Hematopoietic multipotent progenitor cell treated with erythropoietin and hydrocortisone succinate and interleukin-3 and kit ligand, for 4 days (in vitro differentiated cells): ENCODE results near the gene GHRHR.

ENCODE experiments used
- DNase-seq: peaks from one replicate; pipeline ENCODE4 v3.0.0-alpha.2; 2015

GHRHR gene

GRCh38 chr7:30928254-30928872 is 35.4 kb upstream of the GHRHR start:
- DNase-seq, result no peak

- no peak for DNase-seq
Observed at GRCh38 chr7:30929686-30930085, 34.1 kb upstream of the GHRHR start.

DNA sequence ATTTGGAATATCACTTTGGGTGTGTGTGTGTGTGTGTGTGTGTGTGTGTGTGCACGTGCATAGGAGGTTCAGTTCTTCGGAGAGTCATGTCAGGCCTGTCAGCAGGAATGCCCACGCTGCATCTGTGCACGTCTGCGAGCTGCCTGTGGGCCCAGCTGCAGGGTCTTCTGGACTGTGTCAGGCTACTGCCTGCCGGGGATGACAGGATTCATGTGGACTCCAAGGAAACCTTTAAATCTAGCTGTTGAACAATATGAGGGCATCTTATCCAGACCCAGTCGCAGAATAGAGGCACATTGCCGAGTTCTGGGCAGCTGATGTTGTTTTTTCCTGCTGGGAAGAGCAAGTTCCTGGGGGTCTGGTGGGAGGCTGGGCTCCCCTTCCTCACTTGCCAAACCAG is 33.1 kb upstream of the GHRHR start:
- no peak for DNase-seq

GRCh38 chr7:30931161-30931928 is 32.4 kb upstream of the GHRHR start:
- DNase-seq, result no peak

GRCh38 chr7:30931929-30932540 is 31.7 kb upstream of the GHRHR start:
- no peak for DNase-seq

GRCh38 chr7:30932562-30932961 is 31.2 kb upstream of the GHRHR start:
- DNase-seq, result no peak

DNA sequence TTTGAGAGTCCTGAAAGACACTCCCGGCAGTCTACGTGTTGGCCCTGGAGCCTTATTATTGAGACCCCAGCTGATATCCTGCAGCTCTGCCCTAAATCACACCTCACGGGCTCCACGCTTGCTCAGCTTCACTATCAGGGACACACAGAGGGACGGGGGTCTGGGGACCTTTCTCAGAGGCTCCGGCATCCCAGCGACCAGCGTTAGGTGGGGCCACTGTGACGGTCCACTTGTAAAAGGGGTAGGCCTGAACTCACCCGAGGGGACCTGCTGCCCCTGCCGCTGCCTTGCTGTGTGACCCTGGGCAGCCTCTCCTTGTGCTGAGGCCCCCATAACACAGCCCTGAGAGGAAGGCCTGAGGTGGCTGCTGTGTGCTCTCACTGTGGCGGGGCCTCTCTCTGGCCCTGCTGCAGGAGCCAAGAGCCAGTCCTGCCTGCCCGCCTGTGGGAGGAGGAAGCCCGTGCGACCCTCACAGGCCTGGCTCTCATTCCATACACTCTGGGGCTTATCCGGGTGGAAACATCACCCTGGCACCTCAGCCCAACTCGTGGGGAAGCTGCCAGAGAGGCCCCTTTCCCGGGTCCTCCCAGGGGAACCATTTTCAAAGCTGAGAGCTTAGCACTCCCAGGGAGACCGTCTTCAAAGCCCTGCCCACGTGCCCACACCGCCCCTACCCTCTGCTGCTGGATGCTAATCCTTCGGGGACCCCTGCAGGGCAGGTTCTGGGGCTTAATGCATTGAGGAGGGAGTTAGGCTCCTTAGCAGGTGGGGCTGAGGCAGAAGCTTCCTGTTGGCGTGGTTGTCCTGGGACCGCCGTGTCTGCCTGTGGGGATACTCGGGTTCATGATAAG is 30.4 kb upstream of the GHRHR start:
- DNase-seq, result no peak

DNA sequence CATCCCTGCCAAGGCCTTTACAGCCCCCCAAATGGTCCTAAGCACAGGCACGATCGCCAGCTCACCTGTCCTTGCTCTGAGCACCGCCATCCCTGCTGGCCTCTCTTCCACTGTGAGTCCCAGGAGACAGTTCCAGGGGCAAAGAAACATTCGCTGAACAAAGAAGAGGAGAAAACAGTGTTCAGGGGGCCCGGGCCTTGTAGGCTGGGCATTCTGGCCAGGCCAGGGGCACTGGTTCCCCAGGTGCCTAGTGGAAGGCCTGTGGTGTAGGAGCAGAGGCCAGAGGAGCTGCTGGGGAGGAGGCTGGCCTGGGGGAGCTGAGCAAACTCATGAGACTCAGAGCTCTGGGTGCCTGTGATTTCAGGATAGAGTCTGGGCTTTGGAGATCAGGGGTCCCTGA is 29.5 kb upstream of the GHRHR start:
- no peak for DNase-seq

- DNase-seq, result no peak
Observed at GRCh38 chr7:30934732-30935568, 28.8 kb upstream of the GHRHR start.

DNA sequence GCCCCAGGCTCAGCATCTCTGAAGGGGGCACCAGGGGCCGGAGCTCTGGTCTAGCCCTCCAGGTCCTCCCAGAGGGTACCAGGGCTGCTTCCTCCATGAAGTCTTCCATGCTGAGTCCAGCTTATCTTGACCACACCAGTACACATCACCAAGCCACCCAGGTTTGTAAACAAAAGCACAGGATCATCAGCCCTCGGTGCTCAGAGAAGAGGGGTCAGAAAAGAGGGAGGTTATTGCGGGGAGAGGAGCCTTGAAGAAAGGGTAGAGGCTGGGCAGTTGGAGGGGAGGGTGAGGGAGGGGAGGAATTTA is 28.2 kb upstream of the GHRHR start:
- DNase-seq, result no peak

- no peak for DNase-seq
Observed at GRCh38 chr7:30936650-30937245, 27.0 kb upstream of the GHRHR start.

DNA sequence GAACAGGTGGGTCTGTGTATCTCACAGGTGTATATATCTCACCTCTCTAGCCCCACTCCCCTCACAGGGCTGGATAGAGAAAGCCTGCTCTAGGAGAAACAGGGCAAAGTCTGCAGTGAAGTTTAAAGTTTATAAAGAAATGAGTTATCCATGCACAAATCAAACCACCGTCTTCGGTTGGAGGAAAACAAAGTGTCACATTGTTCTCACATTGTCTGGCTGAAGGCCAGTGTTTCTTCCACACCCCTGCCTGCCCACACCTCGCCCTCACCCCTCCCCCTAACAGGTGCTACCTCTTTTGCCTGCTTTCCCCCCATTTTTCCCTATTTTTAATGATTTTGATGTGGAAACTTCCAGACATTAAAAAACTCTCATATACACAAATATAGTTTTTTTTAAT is 26.3 kb upstream of the GHRHR start:
- no peak for DNase-seq

DNA sequence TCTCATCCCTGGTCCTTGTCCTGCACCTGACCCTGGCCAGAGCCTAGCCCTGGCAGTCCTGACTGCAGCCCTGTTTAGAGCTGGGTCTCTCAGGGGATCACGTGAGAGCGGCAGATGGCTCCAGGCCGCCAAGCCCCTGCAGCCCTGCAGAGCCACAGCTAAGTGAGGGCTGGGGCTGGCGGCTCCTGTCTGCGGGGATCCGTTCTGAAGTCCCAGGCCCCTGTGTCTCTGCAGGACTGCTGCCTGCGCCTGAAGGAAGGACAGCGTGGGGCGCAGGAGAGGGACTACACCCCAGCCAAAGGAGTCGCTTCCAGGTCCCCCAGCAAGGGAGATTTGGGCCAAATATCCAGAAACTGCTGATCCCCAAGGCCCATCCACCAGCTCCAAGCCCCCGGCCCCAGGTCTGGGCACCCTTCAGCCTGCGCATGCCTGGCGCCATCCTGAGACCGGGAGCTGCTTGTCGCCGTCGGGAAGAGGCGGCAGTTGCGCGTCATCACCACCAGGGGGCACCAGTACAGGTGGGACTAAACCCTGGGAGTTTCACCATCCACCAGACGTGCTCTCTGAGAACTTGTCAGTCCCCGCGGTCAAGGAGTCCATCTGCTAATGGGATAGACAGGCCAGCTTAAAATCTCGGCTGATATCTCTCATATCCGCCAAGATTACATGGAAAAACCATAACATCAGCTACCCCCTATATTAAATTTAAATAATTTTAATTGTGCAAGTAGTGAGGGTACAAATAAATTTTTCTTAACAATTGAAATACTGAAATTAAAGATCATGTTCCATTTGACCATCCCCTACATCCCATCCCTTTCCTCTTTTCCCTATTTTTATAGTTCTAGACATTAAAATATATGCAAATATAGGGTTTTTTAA is 25.1 kb upstream of the GHRHR start:
- DNase-seq, result peak; percentile 72

GRCh38 chr7:30941582-30942323 is 22.0 kb upstream of the GHRHR start:
- no peak for DNase-seq

DNA sequence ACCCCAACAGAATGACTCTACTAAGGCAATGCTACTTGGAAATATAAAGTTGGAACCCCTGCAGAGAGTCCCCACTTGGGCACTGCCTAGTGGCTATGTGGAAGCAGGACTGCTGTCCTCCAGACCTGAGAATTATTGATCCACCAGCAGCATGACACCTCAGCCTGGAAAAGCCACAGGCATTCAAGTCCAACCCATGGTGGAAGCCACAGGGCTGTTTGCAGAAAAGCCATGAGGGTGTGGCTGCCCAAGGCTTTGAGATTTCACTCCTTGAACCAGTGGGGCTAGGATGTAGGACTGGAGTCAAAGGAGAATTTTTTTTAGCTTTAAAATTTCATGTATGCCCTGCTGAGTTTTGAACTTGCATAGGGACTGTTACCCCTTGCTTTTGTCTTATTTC is 13.6 kb upstream of the GHRHR start:
- no peak for DNase-seq

DNA sequence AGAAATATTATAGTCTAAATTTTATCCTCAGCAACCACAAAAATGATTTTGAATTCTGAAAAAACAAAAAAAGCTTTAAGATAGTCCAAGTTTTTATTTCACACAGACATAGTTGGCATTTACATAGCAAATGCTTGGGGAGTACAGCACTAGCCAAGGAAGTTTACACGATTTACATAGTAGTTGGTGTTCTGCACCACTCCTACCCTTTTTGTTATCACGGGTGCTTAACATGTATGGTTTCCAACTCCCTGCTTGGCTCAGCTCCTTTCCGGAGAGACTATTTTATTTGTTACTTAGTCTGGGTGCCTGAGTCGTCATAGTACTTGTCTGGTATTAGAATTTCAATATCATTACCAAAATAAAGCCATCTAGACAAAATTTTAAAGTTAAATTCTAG is 8.8 kb upstream of the GHRHR start:
- DNase-seq, result no peak

GRCh38 chr7:30956704-30957103 is 7.0 kb upstream of the GHRHR start:
- DNase-seq, result no peak

DNA sequence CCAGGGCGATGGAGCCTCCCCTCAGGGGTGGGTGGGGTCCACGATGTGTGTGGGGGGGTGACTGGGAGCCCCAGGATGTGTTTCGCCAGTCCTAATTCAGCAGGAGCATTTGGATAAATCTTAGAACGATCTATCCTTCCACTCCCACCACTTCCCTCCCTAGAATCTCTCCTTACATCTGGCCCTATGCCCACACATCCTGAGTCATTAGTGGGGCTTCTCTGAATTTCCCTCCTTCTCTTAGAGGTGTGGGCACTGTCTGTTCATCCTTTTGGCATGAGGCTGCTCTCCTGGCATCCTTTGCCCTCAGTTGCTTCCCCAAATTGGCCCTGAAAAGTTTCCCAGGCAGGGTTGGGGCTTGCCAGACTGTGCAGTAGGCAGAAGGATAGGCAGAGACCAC is 1.6 kb downstream of the GHRHR start:
- no peak for DNase-seq

DNA sequence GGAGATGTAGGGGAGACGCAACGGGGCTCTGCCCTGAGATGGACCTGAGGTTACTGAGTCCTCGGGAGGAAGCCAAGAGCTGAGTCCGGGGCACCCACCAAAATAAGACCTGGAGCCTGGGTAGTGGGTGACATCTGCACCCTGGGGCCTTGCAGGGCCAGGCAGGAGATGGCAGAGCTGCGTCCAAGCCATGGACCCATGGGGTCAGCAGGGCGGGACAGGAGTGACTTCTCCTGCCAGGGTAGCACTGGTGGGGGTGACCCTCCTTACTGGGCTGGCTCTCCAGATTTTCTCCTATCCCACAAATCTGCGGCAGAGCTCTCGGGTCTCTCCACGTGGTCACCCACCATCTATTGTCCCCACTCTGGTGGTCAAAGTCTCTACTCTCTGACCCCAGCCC is 2.1 kb downstream of the GHRHR start:
- no peak for DNase-seq

DNA sequence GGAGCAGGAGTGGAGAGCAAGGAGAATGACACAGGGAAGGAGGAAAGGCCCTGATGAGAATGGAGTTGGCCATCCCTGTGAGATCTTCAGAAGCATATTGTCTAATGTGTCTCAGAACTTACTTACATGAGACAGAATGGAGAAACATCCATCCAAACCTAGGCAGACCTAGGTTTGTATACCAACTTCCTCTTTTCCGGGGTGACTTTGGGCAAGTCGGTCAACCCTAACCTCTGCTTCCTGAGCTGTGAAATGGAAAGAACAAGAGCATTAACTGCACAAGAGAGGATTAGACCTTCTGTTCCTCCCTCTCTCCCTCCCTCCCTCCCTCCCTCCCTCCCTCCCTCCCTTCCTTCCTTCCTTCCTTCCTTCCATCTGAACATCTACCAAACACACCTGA is 4.5 kb downstream of the GHRHR start:
- peak; percentile 43 for DNase-seq
